Transverse colon (tissue), 4 donors: ENCODE measurements around the gene HTR2A.
"Not testable (repeated sequence)": the region's sequence is repeated elsewhere in the genome, so short reads cannot be mapped to it uniquely, and the experiment has no call there.

Experiments
- EP300 ChIP-seq: sonication (generic); formaldehyde crosslinking; IDR thresholded peaks from one replicate; pipeline ENCODE4 v1.6.1; 2017; ENCODE audit warnings: antibody characterized with exemption, low read depth
- POLR2AphosphoS5 ChIP-seq, 3 donors: sonication (generic); formaldehyde crosslinking; IDR thresholded peaks; one replicate each; pipeline ENCODE4 v1.6.1; 2016; ENCODE audit warnings: antibody characterized with exemption in 3 of 3
- TF ChIP-seq, protein P1 (sequence below), 5 experiments: fragments of 200-600 bp in 3 of 5; fragments of 450-650 bp in 2 of 5; sonication (generic) in 3 of 5; IDR thresholded peaks; 1 replicate in 2 of 5; 2 replicates in 3 of 5; pipeline ENCODE4 v1.5.1; 2016 to 2017; ENCODE audit warnings: antibody characterized with exemption in 5 of 5, inconsistent platforms in 3 of 5, mild to moderate bottlenecking in 2 of 5, moderate library complexity in 1 of 5

DNA sequence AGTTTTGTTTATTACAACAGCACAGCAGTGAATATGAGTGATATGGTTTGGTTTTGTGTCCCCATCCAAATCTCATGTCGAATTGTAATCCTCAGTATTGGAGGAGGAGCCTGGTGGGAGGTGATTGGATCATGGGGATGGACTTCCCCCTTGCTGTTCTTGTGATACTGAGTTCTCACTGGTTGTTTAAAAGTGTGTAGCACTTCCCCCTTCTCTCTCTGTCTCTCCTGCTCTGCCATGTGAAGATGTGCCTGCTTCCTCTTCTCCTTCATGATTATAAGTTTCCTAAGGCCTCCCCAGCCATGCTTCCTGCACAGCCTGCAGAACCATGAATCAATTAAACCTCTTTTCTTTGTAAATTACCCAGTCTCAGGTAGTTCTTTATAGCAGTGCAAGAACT, 91.9 kb downstream of the HTR2A start:
- TF ChIP-seq, protein P1, sequence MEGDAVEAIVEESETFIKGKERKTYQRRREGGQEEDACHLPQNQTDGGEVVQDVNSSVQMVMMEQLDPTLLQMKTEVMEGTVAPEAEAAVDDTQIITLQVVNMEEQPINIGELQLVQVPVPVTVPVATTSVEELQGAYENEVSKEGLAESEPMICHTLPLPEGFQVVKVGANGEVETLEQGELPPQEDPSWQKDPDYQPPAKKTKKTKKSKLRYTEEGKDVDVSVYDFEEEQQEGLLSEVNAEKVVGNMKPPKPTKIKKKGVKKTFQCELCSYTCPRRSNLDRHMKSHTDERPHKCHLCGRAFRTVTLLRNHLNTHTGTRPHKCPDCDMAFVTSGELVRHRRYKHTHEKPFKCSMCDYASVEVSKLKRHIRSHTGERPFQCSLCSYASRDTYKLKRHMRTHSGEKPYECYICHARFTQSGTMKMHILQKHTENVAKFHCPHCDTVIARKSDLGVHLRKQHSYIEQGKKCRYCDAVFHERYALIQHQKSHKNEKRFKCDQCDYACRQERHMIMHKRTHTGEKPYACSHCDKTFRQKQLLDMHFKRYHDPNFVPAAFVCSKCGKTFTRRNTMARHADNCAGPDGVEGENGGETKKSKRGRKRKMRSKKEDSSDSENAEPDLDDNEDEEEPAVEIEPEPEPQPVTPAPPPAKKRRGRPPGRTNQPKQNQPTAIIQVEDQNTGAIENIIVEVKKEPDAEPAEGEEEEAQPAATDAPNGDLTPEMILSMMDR (IDR thresholded peaks at IDR 0.05), result not testable (repeated sequence)
- not testable (repeated sequence) for TF ChIP-seq POLR2AphosphoS5 (IDR thresholded peaks at IDR 0.05); EP300
